ENCODE measurements around the gene IL17A.

IL17A gene

GRCh38 chr6:52186075-52186474, at the start of gene IL17A:
IL17A (plus strand) TSS chr6:52186375; CDS start chr6:52186432, 57 bp downstream.
- no peak for DNase-seq (ENCODE audit: low read depth in 3 of 3)

- DNase-seq (ENCODE audit: low read depth in 3 of 3): no peak
Measured at GRCh38 chr6:52136934-52137467, 49.2 kb upstream of the IL17A start.

DNA sequence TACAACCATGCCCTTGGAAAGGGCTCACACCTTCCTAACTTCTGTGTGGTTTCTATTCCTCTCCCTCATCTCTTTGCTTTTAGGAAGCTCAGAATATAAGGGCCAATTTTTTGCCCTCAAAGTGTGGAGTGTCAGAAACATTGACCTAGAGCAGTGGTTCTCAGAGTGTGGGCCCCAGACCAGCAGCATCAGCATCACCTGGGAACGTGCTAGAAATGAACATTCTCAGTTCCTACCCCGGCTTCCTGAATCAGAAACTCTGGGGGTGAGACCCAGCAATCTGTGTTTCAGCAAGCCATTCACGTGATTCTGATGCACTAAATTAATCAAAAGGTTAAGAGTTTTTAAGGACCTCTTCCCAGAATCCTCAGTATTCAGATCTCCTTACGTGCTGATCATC, 47.9 kb upstream of the IL17A start:
- no peak for DNase-seq (ENCODE audit: low read depth in 3 of 3)

- DNase-seq (ENCODE audit: low read depth in 3 of 3): no peak
Measured at GRCh38 chr6:52139985-52140680, 46.0 kb upstream of the IL17A start.

DNA sequence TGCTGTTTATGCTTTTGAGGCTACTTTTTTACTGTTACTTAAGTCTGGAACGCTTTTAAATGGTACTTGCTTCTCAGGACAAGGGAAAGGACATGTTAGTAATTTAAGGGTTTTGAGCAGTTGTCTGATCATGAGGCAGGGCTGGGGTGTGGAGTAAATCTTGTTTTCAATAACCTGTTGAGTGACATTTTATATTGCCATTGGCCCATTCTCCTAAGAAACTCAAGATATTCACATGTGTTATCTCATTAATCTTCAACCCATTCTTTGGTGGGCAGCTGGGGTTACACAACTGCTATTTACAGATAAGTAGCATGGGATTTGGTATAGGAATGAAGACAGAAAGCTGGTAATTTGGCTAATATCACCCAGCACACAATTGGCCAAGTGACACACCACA, 44.6 kb upstream of the IL17A start:
- no peak for DNase-seq (ENCODE audit: low read depth in 3 of 3)

DNA sequence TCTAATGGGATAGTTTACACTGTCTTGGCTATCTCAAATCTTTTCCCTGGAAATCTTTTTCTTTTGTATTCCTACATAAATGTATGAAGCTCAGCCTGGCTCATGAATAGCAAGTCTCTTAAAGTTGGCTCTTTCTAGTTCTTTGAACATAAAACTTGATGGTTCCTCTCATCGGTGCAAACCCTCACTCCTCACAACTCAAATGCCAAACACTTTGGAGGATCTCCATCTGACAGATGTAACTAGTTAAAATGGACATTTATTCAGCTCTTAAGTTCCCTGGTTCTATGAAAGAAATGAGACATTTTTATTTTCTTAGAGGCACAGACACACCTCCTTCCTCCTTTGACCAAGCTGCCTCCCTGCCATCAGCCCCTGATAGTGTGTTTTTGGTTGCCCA, 43.6 kb upstream of the IL17A start:
- no peak for DNase-seq (ENCODE audit: low read depth in 3 of 3)

DNA sequence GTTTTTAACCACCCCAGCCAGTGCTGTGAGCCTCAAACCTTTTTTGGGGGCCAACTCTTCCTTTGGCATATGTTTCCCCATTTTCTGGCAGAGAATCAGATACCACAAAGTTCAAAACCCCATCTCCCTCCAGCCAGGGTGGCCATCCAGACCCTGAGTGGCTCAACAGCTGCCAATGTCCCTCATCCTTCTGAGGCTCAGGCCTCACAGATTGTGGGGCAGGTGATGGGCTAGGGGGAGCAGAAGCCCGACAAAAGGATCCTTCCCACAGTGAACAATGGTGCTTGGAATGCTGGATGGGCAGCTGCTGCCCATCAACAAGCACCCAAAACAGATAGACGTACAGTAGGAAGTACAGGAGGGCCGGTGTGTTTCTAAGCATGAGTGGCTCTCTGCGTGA, 42.6 kb upstream of the IL17A start:
- no peak for DNase-seq (ENCODE audit: low read depth in 3 of 3)

DNA sequence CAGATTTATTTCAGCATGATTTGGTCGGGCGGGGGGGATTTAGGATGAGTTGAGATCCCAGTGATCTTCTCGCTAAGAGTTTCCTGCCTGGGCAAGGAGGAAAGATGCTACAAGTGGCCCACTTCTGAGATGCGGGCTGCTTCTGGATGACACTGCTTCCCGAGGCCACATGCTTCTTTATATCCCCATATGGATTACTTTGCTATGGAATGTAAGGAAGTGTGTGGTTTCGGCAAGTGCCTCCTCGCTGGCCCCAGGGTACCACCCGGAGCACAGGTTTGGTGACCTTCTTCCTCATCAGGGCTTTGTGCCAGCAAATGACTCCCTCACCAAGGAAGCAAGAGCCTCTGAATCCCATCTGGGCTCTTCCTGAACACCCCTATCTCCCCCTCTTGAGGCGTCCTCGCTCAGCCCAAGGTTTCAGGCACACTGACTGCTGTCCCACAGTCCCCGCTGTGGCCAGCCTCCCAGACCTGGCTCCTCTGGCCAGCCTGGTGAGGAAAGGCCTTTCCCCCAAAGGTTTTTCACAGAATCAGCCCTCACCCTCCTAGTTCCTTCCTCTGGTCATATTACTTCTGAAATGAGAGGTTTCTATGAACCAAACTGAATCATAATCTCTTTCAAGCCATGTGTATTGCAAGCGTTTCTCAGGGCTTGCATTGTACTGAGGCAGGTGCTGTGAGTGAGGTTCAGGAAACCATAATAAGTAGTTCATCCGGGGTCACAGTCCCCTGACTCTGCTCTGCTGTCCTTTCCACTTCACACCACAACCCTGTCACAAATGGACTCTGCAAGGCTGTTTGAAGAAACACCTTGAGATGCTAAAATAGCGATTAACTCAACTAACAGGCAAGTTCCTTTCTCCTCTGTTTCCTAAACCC, 41.7 kb upstream of the IL17A start:
- no peak for DNase-seq (ENCODE audit: low read depth in 3 of 3)

- no peak for DNase-seq (ENCODE audit: low read depth in 3 of 3)
Measured at GRCh38 chr6:52146851-52147445, 39.2 kb upstream of the IL17A start.

GRCh38 chr6:52149076-52149475, 37.1 kb upstream of the IL17A start:
- no peak for DNase-seq (ENCODE audit: low read depth in 3 of 3)

GRCh38 chr6:52149949-52150348, 36.2 kb upstream of the IL17A start:
- DNase-seq (ENCODE audit: low read depth in 3 of 3): no peak

- DNase-seq (ENCODE audit: low read depth in 3 of 3): no peak
Measured at GRCh38 chr6:52152070-52152423, 34.1 kb upstream of the IL17A start.

DNA sequence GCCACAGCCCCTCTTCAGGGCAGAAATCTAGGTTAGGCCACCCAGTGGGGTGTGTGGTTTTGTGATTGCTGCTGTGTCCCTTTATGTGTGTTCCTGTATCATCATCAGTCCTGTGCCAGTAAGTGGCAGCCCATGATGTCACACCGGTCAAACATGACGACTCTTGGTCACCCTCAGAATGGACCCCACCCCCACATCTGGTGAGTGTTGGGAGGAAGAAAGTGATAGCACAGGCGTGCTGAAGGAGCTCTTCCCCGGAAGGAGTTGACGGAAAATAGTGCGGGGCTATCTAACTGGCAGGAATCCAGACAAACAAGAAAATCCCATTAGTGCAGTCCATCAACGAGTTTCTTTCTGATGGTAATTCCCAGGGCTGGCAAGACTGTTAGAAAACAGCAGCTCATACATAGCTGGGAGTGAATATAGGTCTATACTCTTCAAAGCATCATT, 33.4 kb upstream of the IL17A start:
- no peak for DNase-seq (ENCODE audit: low read depth in 3 of 3)

DNA sequence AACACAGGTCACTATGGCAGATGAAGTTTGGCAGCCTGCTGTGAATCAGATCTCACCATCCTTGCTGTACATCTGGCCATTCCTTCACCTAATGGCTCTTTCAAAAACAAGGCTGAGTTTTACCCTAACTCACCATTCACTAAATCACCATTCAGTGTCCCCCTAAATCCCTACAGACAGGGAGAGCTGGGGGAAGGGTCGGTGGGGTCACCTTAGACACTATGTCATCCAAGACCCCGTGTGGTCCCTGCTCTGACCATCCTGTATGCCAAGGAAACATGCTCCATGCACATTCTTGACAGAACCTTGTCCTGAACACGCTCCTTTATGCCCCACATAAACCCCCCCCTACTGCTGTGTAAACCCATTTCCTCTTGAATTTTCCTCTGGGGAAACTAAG, 31.8 kb upstream of the IL17A start:
- no peak for DNase-seq (ENCODE audit: low read depth in 3 of 3)

DNA sequence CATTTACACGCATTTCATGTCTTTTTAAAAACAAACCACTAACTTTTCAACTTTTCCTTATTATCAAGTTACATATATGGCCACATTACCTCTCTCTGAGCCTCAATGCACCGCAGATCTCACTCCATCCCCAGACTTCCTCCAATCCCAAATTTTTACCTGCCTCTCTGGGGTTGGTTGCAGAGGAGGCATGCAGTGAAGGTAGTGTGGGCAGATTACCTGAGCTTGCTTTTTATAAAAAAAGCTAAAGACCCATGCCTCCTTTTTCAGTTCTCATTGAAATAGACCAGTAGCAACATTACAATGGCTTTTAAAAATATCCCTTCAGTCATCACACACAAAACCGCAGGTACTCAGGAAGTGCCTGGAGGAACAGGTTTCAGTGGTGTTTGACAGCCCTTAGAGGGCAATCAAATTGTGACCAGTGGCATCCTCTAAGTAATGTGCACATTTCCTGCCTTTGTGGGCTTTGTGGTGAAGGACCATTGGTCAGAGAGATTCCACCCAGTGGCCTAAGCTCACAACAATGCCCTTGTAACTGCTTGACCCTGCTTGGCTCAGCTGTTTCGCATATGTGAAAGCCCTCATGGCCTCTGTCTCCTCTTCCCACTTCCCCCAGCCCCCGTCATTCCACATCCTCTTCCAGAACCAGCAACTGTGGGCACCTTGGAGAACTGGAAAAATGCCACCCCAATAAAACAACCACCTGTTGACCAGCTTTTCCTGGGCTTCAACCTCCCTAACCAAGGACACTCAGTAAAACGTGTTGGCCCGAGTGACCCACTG, 30.2 kb upstream of the IL17A start:
- DNase-seq (ENCODE audit: low read depth in 3 of 3): no peak

DNA sequence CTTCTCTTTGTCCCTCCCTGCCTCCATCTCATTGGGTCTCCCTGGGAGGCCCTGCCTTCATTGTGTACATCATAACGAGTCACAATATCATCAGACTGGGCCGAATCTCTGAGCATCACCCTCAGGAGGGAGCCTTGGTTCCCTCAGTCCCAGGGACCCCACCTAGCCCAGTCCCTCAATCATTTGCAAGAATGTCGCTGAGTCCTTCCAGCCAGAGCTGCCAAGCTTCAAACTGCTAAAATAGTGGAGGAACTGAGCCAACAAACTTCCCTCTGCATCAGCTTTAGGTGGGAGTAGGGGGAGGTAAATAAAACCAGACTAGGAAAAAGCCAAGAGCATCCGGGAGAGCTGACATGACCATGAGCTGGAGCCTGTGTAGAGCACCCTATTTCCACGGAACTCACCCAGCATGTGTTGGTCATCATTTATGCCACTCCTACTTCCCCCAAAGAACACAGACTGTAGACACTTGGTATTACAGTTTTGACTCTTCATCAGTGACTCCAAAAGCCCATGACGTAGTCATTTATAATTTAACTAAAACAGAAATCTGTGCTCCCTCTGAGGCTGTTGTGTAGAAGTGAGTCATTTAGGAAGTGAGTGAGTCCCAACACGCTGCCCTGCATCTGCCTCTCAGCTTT, 28.8 kb upstream of the IL17A start:
- peak in 2 of 3 donors; percentile 27 to 60 for DNase-seq (ENCODE audit: low read depth in 3 of 3)

GRCh38 chr6:52160472-52161104, 25.6 kb upstream of the IL17A start:
- no peak for DNase-seq (ENCODE audit: low read depth in 3 of 3)

DNA sequence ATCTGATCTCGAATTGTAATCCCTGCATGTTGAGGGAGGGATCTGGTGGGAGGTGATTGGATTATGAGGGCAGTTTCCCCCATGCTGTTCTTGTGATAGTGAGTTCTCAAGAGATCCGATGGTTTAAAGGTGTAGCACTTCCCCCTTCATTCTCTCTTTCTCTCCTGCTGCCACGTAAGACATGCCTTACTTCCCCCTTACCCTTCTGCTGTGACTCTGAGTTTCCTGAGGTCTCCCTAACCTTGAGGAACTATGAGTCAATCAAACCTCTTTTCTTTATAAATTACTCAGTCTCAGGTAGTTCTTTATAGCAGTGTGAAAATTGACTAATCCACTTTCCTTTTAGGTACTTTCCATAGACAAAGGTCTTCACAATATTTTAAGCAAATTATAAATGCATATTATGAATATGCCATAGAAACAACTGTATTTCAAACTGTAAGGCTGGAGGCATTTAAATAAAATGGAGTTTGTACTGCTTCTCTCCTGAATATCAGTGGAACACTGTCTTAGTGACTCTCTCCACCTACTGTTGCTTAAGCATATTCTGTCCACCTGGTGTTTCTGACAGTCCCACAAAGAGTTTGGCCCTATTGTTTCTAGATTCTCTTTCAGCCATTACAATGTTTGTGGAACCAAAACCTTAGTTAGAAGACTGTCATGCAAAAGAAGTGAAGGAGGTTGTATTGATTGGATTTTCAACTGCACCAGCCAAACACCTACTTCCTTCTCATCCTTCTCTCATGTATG, 24.3 kb upstream of the IL17A start:
- DNase-seq (ENCODE audit: low read depth in 3 of 3): no peak

DNA sequence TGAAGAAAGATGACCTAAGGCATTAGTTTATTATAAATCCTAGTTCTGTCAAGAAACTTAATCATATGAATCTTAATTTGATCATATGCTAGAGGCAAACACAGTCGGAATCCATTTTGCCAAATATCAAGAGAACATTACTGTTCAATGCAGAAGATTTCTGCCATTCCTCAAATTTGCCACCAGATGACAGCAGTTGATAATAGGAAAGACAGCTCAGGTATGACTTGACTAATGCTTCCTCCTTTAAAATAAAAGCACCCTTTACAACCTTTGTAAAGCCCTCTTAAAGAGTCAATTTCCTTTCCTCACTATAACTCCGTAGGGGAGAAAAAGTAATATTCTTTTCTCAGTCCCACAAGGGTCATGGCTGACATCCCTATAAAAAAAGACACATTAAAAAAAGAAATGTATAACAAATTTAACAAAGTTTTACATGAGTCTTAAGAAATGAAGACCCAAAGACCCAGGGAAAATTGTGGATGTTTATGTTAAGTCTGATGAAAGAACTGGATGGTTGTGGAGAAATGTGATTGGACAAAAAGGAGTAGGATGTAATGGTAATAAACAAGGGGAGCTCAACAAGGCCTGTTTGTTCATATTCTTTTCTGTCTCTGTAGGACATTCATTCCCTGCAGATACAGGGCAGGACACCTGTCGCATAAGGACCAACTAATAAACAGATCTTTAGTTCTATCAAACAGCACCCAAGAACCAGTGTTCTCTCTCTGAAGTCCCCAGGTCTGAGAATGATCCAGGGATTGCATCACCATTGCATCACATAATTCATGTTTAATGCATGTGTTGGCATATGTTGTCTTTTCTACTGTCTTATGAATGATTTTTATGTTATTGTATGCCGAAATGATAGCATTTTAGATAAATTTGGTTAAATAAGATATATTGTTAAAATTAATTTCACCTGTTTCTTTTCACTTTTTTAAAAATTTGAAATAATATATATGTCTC, 23.0 kb upstream of the IL17A start:
- DNase-seq (ENCODE audit: low read depth in 3 of 3): no peak

All from stimulated activated CD4-positive, alpha-beta T cell treated with anti-CD3 and anti-CD28 coated beads, TNF-alpha, amount 100 ng/mL, for 48 hours (primary cell).